OCI-LY1 (cell line): ENCODE measurements around the gene SYCE1.

ENCODE experiments used
- H2AFZ ChIP-seq: fragments of 200-600 bp; sonication (generic), shearing (Covaris generic); 2 replicates; pipeline ENCODE4 v1.6.0; 2014; ENCODE audit warnings: antibody characterized with exemption, mild to moderate bottlenecking, low read length
- H3F3A ChIP-seq: fragments of 200-600 bp; sonication (generic), shearing (Covaris generic); 2 replicates; pipeline ENCODE4 v1.6.0; 2014; ENCODE audit warnings: mild to moderate bottlenecking, antibody characterized with exemption, low read length, moderate library complexity; ENCODE audit not compliant: insufficient read depth
- H3K27ac ChIP-seq: fragments of 200-600 bp; sonication (generic); 2 replicates; pipeline ENCODE4 v1.5.1; 2014; ENCODE audit warnings: low read length, mixed run types, mild to moderate bottlenecking, low read depth; ENCODE audit not compliant: poor library complexity, severe bottlenecking
- H3K27me3 ChIP-seq: fragments of 200-600 bp; sonication (generic); 2 replicates; pipeline ENCODE4 v1.6.0; 2014; ENCODE audit warnings: antibody characterized with exemption, mild to moderate bottlenecking, low read length, moderate library complexity; ENCODE audit not compliant: insufficient read depth
- H3K36me3 ChIP-seq: fragments of 200-600 bp; sonication (generic); 2 replicates; pipeline ENCODE4 v1.6.1; 2014; ENCODE audit warnings: mild to moderate bottlenecking, antibody characterized with exemption, low read length, moderate library complexity, mixed read lengths; ENCODE audit not compliant: insufficient read depth
- H3K4me1 ChIP-seq: fragments of 200-600 bp; sonication (generic); 2 replicates; pipeline ENCODE4 v1.5.1; 2014; ENCODE audit warnings: mild to moderate bottlenecking, low read length, moderate library complexity; ENCODE audit not compliant: insufficient read depth, severe bottlenecking
- H3K4me2 ChIP-seq: fragments of 200-600 bp; sonication (generic), shearing (Covaris generic); 2 replicates; pipeline ENCODE4 v1.6.1; 2014; ENCODE audit warnings: low read length
- H3K4me3 ChIP-seq: fragments of 200-600 bp; sonication (generic); 2 replicates; pipeline ENCODE4 v1.5.1; 2014; ENCODE audit warnings: low read length, low read depth, mild to moderate bottlenecking, mixed read lengths; ENCODE audit not compliant: poor library complexity, severe bottlenecking
- H3K79me2 ChIP-seq: fragments of 200-600 bp; shearing (Covaris generic); 2 replicates; pipeline ENCODE4 v1.6.1; 2016; ENCODE audit warnings: mixed run types, low read length, mixed read lengths; ENCODE audit not compliant: insufficient read depth
- H3K9ac ChIP-seq: fragments of 200-600 bp; sonication (generic), shearing (Covaris generic); 2 replicates; pipeline ENCODE4 v1.6.1; 2014; ENCODE audit warnings: mild to moderate bottlenecking, low read length, mixed read lengths
- H3K9me2 ChIP-seq: fragments of 200-600 bp; sonication (generic), shearing (Covaris generic); 2 replicates; pipeline ENCODE4 v1.6.1; 2014; ENCODE audit warnings: low read depth, mild to moderate bottlenecking, low read length, mixed read lengths
- H3K9me3 ChIP-seq: fragments of 200-600 bp; shearing (Covaris generic); 2 replicates; pipeline ENCODE4 v1.6.1; 2014; ENCODE audit warnings: low read length, mixed read lengths
- H4K20me1 ChIP-seq: fragments of 200-600 bp; sonication (generic), shearing (Covaris generic); 2 replicates; pipeline ENCODE4 v1.6.0; 2016; ENCODE audit warnings: mild to moderate bottlenecking, low read length; ENCODE audit not compliant: insufficient read depth
- CTCF ChIP-seq: fragments of 200-600 bp; sonication (generic), shearing (Covaris generic); IDR thresholded peaks from 2 replicates; pipeline ENCODE4 v1.5.1; 2017; ENCODE audit warnings: mild to moderate bottlenecking, antibody characterized with exemption, low read length, moderate library complexity, mixed read lengths
- EZH2 ChIP-seq: fragments of 200-600 bp; sonication (generic), shearing (Covaris generic); IDR thresholded peaks from 2 replicates; pipeline ENCODE4 v1.8.0; 2017; ENCODE audit warnings: borderline replicate concordance, mixed run types, mild to moderate bottlenecking, antibody characterized with exemption, low read length, moderate library complexity, mixed read lengths

SYCE1 gene

DNA sequence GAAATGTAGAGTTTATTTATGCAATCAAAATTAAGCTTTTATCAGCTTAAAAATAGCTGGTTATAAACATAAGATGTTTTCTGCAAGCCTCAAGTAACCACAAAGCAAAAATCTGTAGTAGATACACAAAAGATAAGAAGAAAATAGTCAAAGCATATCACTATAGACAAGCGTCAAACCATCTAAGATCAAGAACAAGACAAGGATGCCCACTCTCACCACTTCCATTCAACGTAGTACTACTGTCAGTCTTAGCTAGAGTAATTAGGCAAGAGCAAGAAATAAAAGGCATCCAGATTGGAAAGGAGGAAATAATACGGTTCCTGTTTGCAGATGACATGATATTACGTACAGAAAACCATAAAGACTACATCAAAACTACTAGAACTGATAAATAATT is 55.7 kb downstream of the SYCE1 start:
- Histone ChIP-seq H3K4me3 (no peak overlapping the region), H3K27me3 (no peaks in the 10 kb centered on the region), H3K9me3 (0 out of 2 replicates have a peak, but pooled peaks cover 5% of the 10 kb centered on the region), H3K9me2 (no peaks in the 10 kb centered on the region), H3K9ac (no peak overlapping the region), H4K20me1 (no peaks in the 10 kb centered on the region), H3K36me3 (no peaks in the 10 kb centered on the region), H3K4me1 (no peaks in the 10 kb centered on the region), H3F3A (no peaks in the 10 kb centered on the region), H3K4me2 (no peak overlapping the region), H3K79me2 (no peaks in the 10 kb centered on the region), H3K27ac (no peak overlapping the region), H2AFZ (no peak overlapping the region)
- no peak for TF ChIP-seq EZH2
- TF ChIP-seq CTCF: no peak
